OCI-LY1 (cell line): ENCODE results near the gene CARD10.

Source experiments
- EZH2 ChIP-seq: fragments of 200-600 bp; sonication (generic), shearing (Covaris generic); IDR thresholded peaks from 2 replicates; pipeline ENCODE4 v1.8.0; 2017; ENCODE audit warnings: borderline replicate concordance, mixed run types, mild to moderate bottlenecking, antibody characterized with exemption, low read length, moderate library complexity, mixed read lengths
- TF ChIP-seq, protein P1 (sequence below): fragments of 200-600 bp; sonication (generic), shearing (Covaris generic); IDR thresholded peaks from 2 replicates; pipeline ENCODE4 v1.5.1; 2017; ENCODE audit warnings: mild to moderate bottlenecking, antibody characterized with exemption, low read length, moderate library complexity, mixed read lengths

- TF ChIP-seq, protein P1, sequence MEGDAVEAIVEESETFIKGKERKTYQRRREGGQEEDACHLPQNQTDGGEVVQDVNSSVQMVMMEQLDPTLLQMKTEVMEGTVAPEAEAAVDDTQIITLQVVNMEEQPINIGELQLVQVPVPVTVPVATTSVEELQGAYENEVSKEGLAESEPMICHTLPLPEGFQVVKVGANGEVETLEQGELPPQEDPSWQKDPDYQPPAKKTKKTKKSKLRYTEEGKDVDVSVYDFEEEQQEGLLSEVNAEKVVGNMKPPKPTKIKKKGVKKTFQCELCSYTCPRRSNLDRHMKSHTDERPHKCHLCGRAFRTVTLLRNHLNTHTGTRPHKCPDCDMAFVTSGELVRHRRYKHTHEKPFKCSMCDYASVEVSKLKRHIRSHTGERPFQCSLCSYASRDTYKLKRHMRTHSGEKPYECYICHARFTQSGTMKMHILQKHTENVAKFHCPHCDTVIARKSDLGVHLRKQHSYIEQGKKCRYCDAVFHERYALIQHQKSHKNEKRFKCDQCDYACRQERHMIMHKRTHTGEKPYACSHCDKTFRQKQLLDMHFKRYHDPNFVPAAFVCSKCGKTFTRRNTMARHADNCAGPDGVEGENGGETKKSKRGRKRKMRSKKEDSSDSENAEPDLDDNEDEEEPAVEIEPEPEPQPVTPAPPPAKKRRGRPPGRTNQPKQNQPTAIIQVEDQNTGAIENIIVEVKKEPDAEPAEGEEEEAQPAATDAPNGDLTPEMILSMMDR, result no peak
- TF ChIP-seq EZH2, result no peak
Observed at GRCh38 chr22:37481347-37481907, 37.8 kb downstream of the CARD10 start.
